ENCODE results near the gene PER2.
"Not testable (repeated sequence)": the region's sequence is repeated elsewhere in the genome, so short reads cannot be mapped to it uniquely, and the experiment has no call there.

Gene PER2

DNA sequence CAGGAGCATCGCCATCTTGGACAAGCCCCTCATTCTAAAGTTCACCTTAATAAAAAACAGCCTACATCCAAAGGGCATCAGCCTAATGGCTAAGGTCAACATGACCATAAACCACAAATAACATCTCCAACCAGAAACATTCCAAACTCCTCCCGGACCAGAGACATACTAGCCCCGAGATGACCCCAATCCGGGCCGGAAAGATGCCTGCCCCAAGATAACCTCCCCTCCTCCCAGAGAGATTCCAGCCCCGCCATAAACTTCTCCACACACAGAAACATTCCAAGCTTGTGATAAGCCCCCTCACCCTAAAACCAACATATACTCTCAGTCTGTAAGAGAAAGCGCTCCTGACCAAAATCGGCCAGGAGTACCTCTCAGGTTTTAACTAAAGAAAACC lies 16.7 kb downstream of the PER2 start:
- not testable (repeated sequence) for H3K36me3 ChIP-seq (ENCODE audit: control insufficient read depth, low read depth, low read length); H3K4me3 ChIP-seq (ENCODE audit: low read length); H3K27ac ChIP-seq (ENCODE audit: low read length); H3K9me3 ChIP-seq (ENCODE audit: control insufficient read depth, low read depth, low read length); H3K9ac ChIP-seq (ENCODE audit: low read length); H3K27me3 ChIP-seq (ENCODE audit: control insufficient read depth, insufficient read depth, low read length); H3K4me1 ChIP-seq (ENCODE audit: control insufficient read depth, low read depth, low read length)

DNA sequence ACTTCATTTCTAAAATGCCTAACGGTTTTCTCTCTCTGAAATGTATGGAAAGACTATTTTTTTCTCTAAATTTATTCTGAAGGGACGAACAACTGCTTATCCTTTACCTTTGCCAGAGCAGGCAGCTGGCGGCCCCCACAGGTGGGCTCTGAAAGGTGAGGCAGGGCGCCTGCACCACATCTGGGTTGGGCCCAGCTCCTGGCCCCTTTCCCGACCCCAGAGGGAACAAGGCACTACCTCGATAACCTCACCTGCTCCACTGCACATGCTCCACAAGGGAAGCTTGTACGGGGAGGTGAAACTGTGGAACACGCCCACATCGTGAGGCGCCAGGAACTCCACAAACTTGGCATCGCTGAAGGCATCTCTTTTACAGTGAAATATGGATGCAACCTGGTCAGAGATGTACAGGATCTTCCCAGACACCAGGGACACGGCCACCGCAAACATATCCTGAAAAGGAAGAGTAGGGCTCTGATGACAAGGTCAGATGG lies 17.3 kb downstream of the PER2 start:
- Histone ChIP-seq H3K36me3 (ENCODE audit: control insufficient read depth, low read depth, low read length) (peaks cover 9% of the 10 kb centered on the region), H3K27me3 (ENCODE audit: control insufficient read depth, insufficient read depth, low read length) (no peaks in the 10 kb centered on the region), H3K9ac (ENCODE audit: low read length) (no peak overlapping the region), H3K9me3 (ENCODE audit: control insufficient read depth, low read depth, low read length) (no peaks in the 10 kb centered on the region), H3K27ac (ENCODE audit: low read length) (no peak overlapping the region), H3K4me3 (ENCODE audit: low read length) (no peak overlapping the region), H3K4me1 (ENCODE audit: control insufficient read depth, low read depth, low read length) (no peaks in the 10 kb centered on the region)

DNA sequence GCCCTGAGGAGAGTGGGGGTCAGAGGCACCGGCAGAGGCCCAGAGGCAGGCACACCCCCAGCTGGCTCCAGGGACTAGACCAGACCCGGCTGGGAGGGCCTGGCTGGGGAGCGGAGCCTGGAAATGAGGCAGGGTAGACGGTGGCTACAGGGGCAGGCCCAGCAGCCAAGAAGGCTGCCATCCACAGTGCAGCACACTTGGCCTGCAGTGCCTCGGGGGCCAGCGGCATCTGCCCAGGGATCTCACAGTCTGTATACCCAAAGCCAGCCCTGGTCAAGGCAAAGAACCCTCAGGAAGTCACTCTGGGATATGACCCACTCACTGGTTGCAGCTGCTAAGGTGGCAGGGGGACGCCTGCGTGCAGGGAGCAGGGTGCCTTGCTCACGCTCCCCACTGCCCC lies 17.8 kb downstream of the PER2 start:
- no peak overlapping the region for H3K4me3 ChIP-seq (ENCODE audit: low read length)
- no peaks in the 10 kb centered on the region for H3K9me3 ChIP-seq (ENCODE audit: control insufficient read depth, low read depth, low read length)
- peaks cover 9% of the 10 kb centered on the region for H3K36me3 ChIP-seq (ENCODE audit: control insufficient read depth, low read depth, low read length)
- no peak overlapping the region for H3K9ac ChIP-seq (ENCODE audit: low read length)
- H3K4me1 ChIP-seq (ENCODE audit: control insufficient read depth, low read depth, low read length), result no peaks in the 10 kb centered on the region
- H3K27me3 ChIP-seq (ENCODE audit: control insufficient read depth, insufficient read depth, low read length), result no peaks in the 10 kb centered on the region
- no peak overlapping the region for H3K27ac ChIP-seq (ENCODE audit: low read length)

DNA sequence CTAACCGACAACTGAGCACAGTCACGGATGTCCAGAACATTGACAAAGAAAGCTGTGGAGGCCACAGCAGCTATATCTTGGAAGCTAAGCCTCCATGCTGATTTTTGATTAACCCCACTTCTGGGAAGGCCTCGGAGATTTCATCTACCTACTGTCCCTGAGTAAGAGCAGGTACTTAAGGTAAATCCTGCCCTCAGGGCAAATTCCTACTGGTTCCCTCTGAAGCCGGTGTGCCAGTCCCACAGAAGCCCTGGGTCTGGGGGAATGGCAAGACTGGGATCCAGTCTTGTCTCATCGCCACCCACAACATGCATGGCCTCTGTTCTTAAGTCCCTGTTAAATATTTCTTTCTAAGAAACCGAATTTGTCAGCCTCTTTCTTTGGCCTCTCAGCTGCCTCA lies 18.7 kb downstream of the PER2 start:
- H3K4me3 ChIP-seq (ENCODE audit: low read length), result no peak overlapping the region
- no peaks in the 10 kb centered on the region for H3K27me3 ChIP-seq (ENCODE audit: control insufficient read depth, insufficient read depth, low read length)
- H3K9ac ChIP-seq (ENCODE audit: low read length), result no peak overlapping the region
- no peak overlapping the region for H3K27ac ChIP-seq (ENCODE audit: low read length)
- H3K36me3 ChIP-seq (ENCODE audit: control insufficient read depth, low read depth, low read length), result peaks cover 9% of the 10 kb centered on the region
- no peaks in the 10 kb centered on the region for H3K4me1 ChIP-seq (ENCODE audit: control insufficient read depth, low read depth, low read length)
- no peaks in the 10 kb centered on the region for H3K9me3 ChIP-seq (ENCODE audit: control insufficient read depth, low read depth, low read length)

DNA sequence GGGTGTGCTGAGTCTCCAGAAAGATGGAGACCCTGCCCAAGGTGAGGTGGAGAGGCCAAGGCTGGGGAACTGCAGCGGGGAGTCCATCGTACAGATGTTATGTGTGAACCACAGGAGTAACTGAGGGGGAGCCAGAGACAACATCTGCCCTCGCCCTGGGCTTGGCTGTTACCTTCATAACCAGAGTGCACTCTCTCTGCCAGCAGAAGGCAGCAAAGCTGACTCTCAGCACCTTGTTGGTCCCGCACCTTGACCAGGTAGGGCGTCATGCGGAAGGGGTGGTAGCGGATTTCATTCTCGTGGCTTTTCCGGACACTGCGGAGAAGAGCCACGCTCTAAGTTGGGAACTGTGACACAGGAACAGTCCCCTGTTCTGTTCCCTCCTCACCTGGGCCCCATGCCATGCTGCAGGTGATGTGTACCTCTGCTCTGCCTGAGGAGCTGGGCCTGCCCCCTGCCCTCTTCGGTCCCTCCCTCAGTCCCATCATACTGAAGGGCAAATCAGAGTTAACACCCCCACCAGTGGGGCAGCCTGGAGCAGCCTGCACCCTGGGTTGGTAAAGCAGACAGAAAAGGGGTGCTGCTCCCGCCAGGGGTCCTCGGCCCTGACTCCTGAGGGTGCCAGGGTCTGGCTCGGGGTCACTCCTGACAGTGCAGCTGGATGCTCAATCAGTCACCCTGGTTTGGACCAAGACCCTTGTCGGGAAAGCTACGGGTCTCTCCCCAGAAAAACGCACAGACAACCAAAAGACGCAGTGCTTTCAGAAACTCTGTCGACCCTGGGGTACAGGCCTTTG lies 20.3 kb downstream of the PER2 start:
- H3K4me3 ChIP-seq (ENCODE audit: low read length), result no peak overlapping the region
- H3K27me3 ChIP-seq (ENCODE audit: control insufficient read depth, insufficient read depth, low read length), result no peaks in the 10 kb centered on the region
- no peaks in the 10 kb centered on the region for H3K9me3 ChIP-seq (ENCODE audit: control insufficient read depth, low read depth, low read length)
- peaks cover 3% of the 10 kb centered on the region for H3K4me1 ChIP-seq (ENCODE audit: control insufficient read depth, low read depth, low read length)
- no peak overlapping the region for H3K9ac ChIP-seq (ENCODE audit: low read length)
- peaks cover 2% of the 10 kb centered on the region for H3K36me3 ChIP-seq (ENCODE audit: control insufficient read depth, low read depth, low read length)
- H3K27ac ChIP-seq (ENCODE audit: low read length), result no peak overlapping the region

DNA sequence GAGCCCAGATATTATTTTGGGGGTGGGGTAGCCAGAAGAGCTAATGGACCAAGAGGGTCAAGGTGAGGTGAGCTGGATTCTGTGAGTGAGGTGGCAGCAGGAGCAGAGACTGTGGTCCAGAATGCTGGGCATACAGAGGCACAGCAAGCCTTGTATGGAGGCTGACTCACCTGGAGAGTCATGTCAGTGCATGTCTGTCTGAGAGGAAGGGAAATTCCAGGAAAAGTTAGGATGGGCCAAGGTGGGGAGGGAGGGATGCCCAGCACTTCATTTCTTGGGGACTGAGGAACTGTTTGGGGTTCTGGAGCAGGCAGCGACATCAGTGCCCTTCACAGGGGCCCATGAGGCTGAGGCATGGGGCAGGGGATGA lies 21.1 kb downstream of the PER2 start:
- Histone ChIP-seq H3K4me3 (ENCODE audit: low read length) (no peak overlapping the region), H3K27ac (ENCODE audit: low read length) (no peak overlapping the region), H3K36me3 (ENCODE audit: control insufficient read depth, low read depth, low read length) (peaks cover 2% of the 10 kb centered on the region), H3K9me3 (ENCODE audit: control insufficient read depth, low read depth, low read length) (no peaks in the 10 kb centered on the region), H3K4me1 (ENCODE audit: control insufficient read depth, low read depth, low read length) (peaks cover 3% of the 10 kb centered on the region), H3K9ac (ENCODE audit: low read length) (no peak overlapping the region), H3K27me3 (ENCODE audit: control insufficient read depth, insufficient read depth, low read length) (no peaks in the 10 kb centered on the region)

DNA sequence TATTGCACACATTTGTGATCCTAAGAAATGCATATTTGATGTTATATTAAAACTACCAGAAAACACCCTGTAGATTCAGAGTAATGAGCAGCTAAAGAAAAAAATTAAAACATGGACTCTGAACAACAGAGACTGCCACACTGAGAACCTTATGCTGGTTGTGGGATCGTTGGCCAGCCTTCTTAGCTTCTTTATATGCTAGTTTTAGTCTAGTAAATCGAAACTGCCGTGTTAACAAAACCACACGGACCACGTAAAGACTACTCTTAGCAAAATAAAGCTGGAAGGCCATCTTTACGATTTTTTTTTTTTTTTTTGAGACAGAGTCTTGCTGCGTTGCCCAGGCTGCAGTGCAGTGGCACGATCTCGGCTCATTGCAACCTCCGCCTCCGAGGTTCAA lies 22.8 kb downstream of the PER2 start:
- H3K9me3 ChIP-seq (ENCODE audit: control insufficient read depth, low read depth, low read length), result no peaks in the 10 kb centered on the region
- H3K9ac ChIP-seq (ENCODE audit: low read length), result no peak overlapping the region
- no peaks in the 10 kb centered on the region for H3K36me3 ChIP-seq (ENCODE audit: control insufficient read depth, low read depth, low read length)
- no peak overlapping the region for H3K4me3 ChIP-seq (ENCODE audit: low read length)
- peaks cover 3% of the 10 kb centered on the region for H3K4me1 ChIP-seq (ENCODE audit: control insufficient read depth, low read depth, low read length)
- H3K27ac ChIP-seq (ENCODE audit: low read length), result no peak overlapping the region
- H3K27me3 ChIP-seq (ENCODE audit: control insufficient read depth, insufficient read depth, low read length), result no peaks in the 10 kb centered on the region

DNA sequence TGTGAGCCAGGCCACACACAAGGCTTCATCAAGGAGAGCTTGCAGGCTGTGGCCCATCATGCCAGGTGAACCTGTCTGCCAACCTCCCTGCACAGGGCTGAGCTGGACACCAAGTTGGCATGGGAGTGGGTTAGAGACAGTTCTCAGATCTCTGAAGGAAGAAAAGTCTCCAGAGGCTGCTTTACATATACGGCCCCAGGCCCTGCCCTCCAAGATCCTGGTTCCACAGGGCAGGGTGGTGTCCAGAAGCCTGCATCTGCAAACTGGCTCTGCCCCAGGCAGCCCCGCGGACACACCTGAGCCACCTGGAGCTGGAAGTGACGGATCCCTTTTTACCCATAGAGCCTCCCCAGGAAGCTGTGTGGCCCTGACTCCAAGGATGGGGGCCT lies 24.3 kb downstream of the PER2 start:
- H3K9me3 ChIP-seq (ENCODE audit: control insufficient read depth, low read depth, low read length), result no peaks in the 10 kb centered on the region
- H3K27me3 ChIP-seq (ENCODE audit: control insufficient read depth, insufficient read depth, low read length), result no peaks in the 10 kb centered on the region
- H3K9ac ChIP-seq (ENCODE audit: low read length), result no peak overlapping the region
- peaks cover 3% of the 10 kb centered on the region for H3K4me1 ChIP-seq (ENCODE audit: control insufficient read depth, low read depth, low read length)
- H3K27ac ChIP-seq (ENCODE audit: low read length), result no peak overlapping the region
- no peak overlapping the region for H3K4me3 ChIP-seq (ENCODE audit: low read length)
- no peaks in the 10 kb centered on the region for H3K36me3 ChIP-seq (ENCODE audit: control insufficient read depth, low read depth, low read length)

DNA sequence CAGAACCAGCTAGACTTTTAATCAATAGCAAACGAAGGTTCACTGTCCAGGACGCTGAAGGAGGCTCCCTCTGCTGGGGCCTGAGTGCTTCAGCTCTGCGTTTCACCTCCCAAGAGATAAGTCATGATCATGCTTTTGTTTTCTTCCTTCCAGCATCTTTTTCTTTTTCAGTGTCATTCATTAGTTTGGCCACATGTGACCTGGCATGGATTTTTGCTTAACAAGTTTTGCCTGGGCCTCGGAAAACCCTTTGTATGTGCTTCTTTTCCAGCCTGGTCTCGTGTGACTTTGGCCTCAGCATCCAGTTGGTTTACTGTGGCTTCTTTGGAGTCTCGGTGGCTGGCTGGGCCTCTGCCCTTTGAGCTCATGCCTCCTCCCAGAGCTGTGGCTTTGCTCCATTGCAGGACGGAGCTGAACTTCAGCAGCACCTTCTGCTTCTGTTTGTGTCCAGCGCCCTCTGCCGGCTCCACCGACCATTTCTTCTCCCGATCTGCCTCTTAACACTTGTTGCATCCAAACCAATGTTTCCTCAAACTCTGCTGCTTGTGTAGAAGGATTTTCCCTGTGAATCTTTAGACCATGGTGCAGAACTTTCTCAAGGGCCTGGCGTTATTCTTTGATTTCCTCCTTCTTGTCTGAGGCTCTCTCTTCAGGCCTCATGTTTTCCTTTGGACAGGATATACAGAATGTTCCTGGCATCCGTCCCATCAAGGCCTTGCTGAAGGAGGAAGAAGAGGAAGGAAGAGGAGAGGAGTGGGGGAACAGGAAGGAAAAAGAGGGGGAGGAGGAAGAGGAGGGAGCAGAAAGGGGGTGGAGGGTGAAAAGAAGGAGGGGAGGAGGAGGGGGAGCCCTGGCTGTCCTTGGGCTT lies 25.0 kb downstream of the PER2 start:
- Histone ChIP-seq H3K4me1 (ENCODE audit: control insufficient read depth, low read depth, low read length) (peaks cover 3% of the 10 kb centered on the region), H3K9ac (ENCODE audit: low read length) (no peak overlapping the region), H3K36me3 (ENCODE audit: control insufficient read depth, low read depth, low read length) (no peaks in the 10 kb centered on the region), H3K27me3 (ENCODE audit: control insufficient read depth, insufficient read depth, low read length) (no peaks in the 10 kb centered on the region), H3K9me3 (ENCODE audit: control insufficient read depth, low read depth, low read length) (no peaks in the 10 kb centered on the region), H3K27ac (ENCODE audit: low read length) (no peak overlapping the region), H3K4me3 (ENCODE audit: low read length) (no peak overlapping the region)

DNA sequence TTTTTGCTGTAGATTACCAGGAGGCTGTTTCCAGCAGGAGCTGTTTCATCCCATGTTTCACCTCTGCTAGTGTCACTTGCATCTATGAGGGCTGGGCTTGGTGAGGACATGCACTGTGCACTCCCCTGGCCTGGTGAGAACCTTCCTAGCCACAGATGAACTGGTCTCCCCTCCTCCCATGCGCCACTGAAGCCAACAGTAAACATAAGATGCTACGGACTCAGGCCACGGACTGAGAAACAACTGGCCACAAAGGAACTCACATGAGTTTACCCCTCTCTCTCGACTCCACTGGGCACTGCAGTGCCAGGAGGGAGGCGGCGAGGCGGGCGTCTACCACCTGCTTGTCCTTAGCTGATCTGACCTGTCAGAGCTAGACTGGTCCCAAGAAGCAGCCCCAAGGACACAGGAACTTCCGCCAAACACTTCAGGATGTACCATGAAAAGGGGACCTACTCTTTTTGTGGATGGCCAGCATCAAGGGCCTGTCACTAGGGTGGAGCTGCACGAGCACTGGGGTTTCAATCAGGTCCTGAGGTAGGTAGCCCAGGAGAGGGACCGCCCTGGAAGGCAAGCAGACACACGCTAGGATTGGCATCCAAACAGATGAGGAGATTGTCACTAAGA lies 25.8 kb downstream of the PER2 start:
- Histone ChIP-seq H3K9me3 (ENCODE audit: control insufficient read depth, low read depth, low read length) (no peaks in the 10 kb centered on the region), H3K4me1 (ENCODE audit: control insufficient read depth, low read depth, low read length) (peaks cover 3% of the 10 kb centered on the region), H3K4me3 (ENCODE audit: low read length) (no peak overlapping the region), H3K27me3 (ENCODE audit: control insufficient read depth, insufficient read depth, low read length) (no peaks in the 10 kb centered on the region), H3K27ac (ENCODE audit: low read length) (no peak overlapping the region), H3K9ac (ENCODE audit: low read length) (no peak overlapping the region), H3K36me3 (ENCODE audit: control insufficient read depth, low read depth, low read length) (no peaks in the 10 kb centered on the region)

DNA sequence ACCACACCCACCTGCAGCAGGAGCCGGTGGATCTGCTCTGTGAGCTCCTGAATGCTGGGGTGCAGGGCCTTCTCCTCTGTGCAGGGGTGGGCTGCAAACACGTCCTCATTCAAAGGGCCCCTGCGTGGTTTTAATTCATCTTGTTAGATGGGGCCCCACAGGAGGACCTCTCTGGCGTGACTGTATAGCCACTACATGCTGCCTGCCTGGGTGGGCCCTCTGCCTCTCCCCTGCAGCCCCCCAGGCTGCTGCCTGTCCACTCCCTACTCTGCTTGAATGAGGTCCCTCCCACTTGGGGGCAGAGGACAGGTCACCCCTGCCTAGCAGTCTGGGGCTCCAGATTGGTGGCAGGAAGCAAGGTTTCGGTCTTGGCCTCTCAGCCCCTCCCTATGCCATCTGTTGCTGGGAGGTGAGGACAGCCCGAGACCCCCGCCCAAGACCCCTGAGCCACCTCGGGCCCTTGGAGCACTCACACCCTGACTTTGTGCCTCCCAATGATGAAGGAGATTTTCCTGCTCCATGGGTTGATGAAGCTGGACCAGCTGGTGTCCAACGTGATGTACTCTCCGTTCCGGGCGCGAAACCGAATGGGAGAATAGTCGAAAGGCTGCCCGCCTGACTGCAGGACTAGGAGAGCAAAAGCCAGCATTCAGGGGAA lies 26.6 kb downstream of the PER2 start:
- no peaks in the 10 kb centered on the region for H3K27me3 ChIP-seq (ENCODE audit: control insufficient read depth, insufficient read depth, low read length)
- H3K9me3 ChIP-seq (ENCODE audit: control insufficient read depth, low read depth, low read length), result no peaks in the 10 kb centered on the region
- H3K4me1 ChIP-seq (ENCODE audit: control insufficient read depth, low read depth, low read length), result peaks cover 3% of the 10 kb centered on the region
- no peak overlapping the region for H3K4me3 ChIP-seq (ENCODE audit: low read length)
- H3K36me3 ChIP-seq (ENCODE audit: control insufficient read depth, low read depth, low read length), result no peaks in the 10 kb centered on the region
- H3K9ac ChIP-seq (ENCODE audit: low read length), result no peak overlapping the region
- H3K27ac ChIP-seq (ENCODE audit: low read length), result no peak overlapping the region

All from iPS-18a (cell line).